OCI-M1 (cell line): ENCODE data around the gene PNMA8A.

Experiments
- DNase-seq: peaks from one replicate; lab custom pipeline; 2025; lab: John Stamatoyannopoulos, UW

The PNMA8A gene

GRCh38 chr19:46491975-46492682 lies 20.8 kb upstream of the PNMA8A start:
- DNase-seq, result no peak

DNA sequence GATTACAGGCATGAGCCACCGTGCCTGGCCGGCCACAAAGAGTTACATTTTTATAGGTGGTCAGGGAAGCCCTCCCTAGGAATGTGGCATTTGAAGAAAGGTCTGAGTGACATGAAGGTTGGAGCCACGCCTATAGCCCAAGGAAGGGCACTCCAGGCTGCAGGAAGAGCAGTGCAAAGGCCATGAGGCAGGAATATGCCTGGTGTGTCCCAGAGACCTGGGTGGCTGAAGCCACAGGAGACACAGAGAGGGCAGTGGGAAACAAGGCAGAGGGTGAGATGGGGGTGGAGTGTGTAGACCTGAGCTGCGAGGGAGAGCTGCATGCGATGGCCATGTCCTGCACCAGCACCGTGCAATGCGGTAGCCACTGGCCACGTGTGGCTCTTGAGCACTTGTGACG lies 19.4 kb upstream of the PNMA8A start:
- no peak for DNase-seq

DNA sequence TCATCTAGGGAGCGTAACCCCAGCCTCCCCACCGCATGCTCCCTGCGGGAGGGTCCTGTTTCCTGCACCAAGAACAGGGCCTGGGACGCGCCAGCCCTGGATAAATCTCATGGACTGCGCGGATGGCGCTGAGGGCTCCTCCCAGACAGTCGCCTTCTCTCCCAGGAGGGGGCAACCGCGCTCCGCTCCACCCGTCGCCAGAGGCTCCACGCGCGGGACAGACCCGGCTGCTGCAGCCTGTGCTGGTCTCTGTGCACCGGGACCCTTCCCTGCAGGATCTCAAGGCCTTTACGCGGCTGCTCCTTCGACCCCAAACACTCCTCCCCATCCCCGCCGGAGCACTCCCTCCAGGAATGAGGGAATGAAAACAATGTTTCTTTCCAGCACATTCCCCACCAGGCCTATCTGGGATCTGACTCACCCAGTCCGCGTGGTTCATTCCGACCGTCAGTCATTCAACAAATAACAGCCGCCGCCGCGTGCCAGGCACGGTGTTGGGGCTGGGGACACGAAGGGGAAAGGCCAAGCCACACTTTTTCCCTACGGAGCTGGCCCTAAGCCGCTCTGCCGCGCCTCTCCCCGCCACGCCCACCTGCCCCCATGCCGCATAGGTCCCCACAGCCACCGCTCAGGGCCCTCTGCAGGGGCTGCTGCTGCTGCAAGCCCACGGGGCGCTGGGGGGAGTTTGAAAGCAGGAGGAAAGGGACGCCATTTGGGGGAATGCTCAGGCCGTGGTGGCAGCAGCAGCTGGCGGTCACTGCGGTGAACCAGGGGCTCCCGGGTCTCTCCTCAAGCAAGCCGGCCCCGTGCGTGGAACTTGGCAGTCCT lies 18.3 kb upstream of the PNMA8A start:
- DNase-seq, result no peak

DNA sequence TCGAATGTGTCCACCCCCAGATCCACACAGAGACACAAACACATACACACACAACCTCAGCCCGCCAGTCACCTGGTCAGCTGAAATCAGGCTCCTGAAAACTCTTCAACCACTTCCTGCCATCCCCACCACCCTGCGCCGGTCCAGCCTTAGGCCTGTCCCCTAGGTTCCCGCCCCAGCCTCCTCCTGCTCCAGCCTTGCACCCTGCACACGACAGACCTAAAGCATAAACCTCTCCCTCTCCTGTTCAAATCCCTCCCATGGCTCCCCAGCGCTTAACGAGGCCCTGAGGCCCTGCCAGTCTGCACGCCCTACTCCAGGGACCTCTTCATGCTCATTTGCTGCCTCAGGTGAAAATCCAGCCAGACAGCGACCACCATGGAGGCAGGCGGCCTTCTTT lies 17.2 kb upstream of the PNMA8A start:
- no peak for DNase-seq

- DNase-seq, result peak; percentile 86
Measured at GRCh38 chr19:46487802-46488445, 16.6 kb upstream of the PNMA8A start.

DNA sequence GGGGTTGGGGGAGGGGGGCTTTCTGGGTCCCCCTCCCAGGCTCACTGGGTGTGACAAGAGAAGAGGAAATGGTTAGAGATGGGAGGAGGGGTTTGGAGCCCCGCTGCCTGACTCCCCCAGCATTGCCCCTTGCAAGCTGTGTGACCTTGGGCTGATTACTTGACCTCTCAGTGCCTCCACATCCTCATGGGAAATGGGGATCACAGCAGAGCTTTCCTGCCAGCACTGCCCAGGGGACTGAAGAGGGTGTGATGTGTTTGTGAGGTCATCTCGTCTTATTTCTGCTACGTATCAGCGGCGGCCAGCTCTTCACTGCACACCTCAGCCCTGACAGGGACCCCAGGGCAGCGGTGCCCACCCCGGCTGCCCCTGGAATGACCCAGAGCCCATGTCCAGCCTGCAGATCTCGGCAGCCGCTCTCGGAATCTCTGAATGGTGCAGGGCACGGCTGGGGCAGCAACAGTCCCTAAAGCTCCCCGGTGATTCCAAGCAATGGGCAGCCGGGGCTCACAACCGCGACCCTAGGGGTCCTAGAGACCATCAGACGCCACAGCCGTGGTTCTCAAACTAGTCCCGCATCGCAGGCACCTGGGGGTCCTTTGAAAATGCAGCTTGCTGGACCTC lies 15.9 kb upstream of the PNMA8A start:
- DNase-seq, result no peak

GRCh38 chr19:46486358-46486757 lies 15.0 kb upstream of the PNMA8A start:
- no peak for DNase-seq

DNA sequence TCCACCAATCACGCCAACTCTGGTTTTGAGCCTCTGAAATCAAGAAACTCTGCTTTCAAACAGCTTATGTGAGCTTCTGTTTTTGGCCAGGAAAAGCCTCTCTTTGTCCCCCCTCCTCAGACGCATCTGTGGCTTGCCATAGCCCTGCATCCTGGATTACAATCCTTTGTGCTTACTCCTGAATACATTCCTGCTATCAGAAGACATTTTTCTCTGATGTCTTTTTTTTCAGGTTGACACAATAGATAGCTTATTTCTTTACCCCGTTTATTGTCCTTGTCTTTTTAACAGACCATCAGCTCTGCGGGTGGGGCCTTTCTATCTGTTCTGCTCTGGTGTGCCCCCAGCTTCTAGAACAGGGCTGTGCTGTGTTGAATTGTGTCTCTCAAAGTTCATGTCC lies 13.3 kb upstream of the PNMA8A start:
- no peak for DNase-seq

DNA sequence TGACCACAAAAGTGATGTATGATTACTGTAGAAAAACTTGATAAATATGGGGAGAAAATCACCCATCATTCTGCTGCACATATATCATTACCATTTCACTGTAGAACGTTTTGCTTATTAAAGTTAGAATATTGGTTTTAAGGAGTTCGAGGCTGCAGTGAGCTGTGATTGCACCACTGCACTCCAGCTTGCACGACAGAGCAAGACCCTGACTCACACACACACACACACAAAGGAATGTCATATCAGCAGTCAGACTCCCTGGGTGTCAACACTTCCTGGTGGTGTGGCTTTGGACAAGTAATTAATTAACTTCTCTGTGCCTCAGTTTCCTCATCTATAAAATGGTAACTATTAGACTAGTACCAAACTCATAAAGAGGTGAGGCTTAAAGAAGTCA lies 11.3 kb upstream of the PNMA8A start:
- DNase-seq, result no peak

DNA sequence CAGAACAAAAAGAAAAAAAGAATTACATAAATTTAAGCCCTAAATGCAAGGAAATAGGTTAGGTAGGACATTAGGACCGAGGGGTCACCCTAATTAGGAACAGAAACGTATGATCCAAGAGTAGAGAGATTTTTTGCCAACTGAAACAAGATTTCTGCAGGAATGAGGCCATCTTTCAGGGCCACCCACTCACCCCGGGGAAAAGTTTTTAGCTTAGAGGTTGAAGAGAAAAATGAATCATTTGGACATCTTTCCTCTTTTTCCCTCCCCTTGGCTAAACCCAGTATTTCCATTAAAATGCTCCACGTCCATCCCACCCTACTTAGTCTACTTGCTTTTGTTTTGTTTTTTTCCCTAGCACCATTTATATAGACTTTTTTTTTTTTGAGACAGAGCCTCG lies 10.6 kb upstream of the PNMA8A start:
- DNase-seq, result no peak

GRCh38 chr19:46481223-46481848 lies 10.0 kb upstream of the PNMA8A start:
- DNase-seq, result no peak

GRCh38 chr19:46480415-46480814 lies 9.1 kb upstream of the PNMA8A start:
- no peak for DNase-seq

DNA sequence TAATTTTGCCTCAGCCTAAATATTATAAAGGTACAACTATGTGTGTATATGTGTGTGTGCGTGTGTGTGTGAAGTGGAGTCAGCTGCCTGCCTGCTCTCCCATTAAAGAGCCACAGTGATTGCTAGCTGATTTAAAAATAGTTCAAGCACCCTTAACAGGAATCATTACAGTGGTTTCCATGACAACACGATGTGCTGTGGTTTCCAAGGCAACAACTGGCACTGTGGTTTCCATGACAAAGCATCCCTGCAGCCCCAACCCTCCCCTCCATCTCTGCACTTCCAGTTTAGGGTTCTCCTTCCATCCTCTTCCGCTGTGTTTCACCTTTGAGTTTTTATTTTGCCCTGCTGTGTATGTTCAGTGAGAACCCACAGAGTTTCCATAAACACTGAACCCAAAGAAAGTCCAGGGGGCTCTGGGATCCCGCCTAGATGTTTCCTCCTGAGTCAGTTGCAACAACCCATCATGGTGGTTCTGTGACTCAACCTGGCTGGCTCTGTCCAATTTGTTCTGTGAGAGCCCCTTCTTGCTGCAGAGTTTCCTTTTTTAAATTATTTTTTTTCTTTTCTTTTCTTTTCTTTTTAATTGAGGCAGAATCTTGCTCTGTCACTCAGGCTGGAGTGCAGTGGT lies 7.1 kb upstream of the PNMA8A start:
- peak; percentile 26 for DNase-seq

- no peak for DNase-seq
Measured at GRCh38 chr19:46475986-46476385, 4.6 kb upstream of the PNMA8A start.

DNA sequence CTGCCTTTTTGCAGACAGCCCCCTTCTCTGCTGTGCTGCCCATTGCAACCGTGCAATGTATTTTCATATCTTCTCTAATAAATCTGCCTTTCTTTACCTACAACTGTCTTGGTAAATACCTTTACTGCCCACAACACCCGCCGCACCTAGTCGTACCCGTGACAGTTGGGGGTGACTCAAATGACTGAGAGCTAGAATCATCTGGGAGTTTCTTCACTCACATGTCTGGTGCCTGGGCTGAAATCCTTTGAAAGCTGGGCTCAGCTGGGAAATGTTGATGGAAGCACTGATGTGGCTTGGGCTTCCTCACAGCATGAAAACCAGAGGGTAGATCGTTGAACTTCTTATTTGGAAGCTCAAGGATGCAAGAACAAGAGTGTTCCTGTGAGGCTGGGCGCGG lies 2.8 kb upstream of the PNMA8A start:
- DNase-seq, result no peak

DNA sequence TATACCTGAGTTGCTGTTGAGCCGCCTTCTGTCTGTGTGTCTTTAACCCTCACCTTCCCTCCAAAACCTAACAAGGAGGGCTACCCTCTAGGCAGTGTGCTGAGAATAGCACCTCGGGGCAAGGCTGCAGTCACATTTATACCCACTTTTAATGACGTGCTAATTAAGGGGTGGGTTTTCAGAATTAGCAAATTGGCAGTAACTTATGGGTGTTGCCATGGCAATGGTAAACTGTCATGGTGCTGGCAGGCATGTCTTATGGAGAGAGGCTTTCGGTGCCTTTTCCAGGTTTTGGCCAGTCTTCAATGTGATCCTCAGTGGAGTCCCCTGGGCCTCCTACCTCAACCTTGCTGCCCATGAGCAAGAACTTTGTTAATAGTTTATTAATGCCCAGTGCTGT lies 1.2 kb upstream of the PNMA8A start:
- DNase-seq, result no peak

- peak; percentile 11 for DNase-seq
Measured at GRCh38 chr19:46471811-46472543, 614 bp upstream of the PNMA8A start.

DNA sequence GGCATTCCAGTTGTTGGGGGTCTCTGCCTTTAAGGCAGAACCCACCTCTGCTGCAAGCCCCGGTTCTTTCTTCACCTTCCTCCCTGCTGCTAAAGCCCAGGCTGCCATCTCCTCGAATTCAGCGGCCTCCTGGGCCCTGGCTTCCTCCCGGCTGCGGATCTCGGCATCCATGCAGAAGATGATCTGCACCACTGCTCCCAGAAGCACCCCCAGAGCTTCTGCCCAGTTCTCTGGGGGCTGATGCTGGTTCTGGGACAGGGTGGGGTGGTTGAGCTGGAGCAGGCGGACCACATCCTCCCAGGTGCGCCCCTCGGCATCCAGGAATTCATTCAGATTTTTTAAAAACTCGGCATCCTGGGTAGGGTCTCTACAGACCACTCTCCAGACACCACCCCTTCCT lies 987 bp downstream of the PNMA8A start:
- no peak for DNase-seq

DNA sequence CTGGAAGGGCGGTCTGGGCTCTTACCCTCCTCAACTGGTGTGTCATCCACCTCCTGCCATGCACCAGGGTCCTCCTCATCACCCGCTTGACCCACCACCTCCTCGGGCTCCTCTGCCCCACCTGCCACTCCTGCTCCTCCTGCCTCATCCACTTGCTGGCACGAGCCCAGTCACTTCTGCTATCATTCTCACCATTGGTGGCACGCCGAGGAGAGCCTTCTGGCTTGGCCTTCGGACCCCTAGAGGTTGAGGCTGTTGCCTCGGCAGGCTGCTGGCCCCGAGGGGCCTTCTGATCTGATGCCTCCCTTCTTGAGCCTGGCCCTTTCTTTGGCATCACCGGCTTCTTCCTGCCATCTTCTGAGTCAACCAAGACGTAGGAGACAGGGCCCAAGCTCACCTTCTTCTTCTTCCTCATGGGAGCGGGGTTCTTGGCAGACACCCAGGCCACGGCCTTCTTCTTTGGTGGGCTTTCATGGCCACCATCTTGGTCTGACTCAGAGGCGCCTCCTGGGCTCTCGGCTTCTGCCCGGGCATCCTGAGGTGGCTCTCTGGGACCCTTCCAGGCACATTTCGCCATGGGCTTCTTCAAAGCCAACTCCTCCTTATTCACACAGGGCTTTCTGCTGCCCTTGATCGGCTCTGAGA lies 1.7 kb downstream of the PNMA8A start:
- DNase-seq, result no peak

- DNase-seq, result no peak
Measured at GRCh38 chr19:46466536-46467196, 4.7 kb downstream of the PNMA8A start.
